SK-N-SH (cell line): ENCODE data around the gene PYGO2. TPM values are rescaled to one million over a fixed set of nuclear protein-coding genes. Genes with fewer than 3 reads are reported as not detected.

Experiments
- CTCF ChIA-PET: fragments of 300-600, 350-600 bp; formaldehyde crosslinking; extraction: SDS; loops from one replicate; lab custom pipeline; 2021; lab: Yijun Ruan, JAX
- POLR2A ChIA-PET: fragments of 350-600 bp; sonication (Branson Sonifier 250); formaldehyde crosslinking; extraction: SDS; loops from one replicate; lab custom pipeline; 2020; ENCODE audit warnings: antibody characterized with exemption, inconsistent platforms; lab: Yijun Ruan, JAX
- DNase-seq: peaks from one replicate; pipeline ENCODE4 v3.0.0; 2012
- H2AFZ ChIP-seq: fragments of 200-600 bp; sonication (generic); 2 replicates; pipeline ENCODE4 v1.8.1; 2016; ENCODE audit warnings: antibody characterized with exemption, mild to moderate bottlenecking, low read depth
- H3F3A ChIP-seq: fragments of 200-600 bp; sonication (generic); replicated peaks from 2 replicates; pipeline ENCODE3; 2016; ENCODE audit warnings: antibody characterized with exemption, mild to moderate bottlenecking; ENCODE audit not compliant: insufficient read depth
- H3K27ac ChIP-seq, 2 experiments: fragments of 200-500 bp in 1 of 2; fragments of 200-600 bp in 1 of 2; sonication (Bioruptor generic) in 1 of 2; sonication (generic), shearing (Covaris generic) in 1 of 2; 2 replicates each; pipeline versions ENCODE4 v1.5.1 to v1.6.1; 2014 to 2016; ENCODE audit warnings: low read depth in 2 of 2, inconsistent platforms in 1 of 2, low read length in 1 of 2, mild to moderate bottlenecking in 1 of 2, mixed read lengths in 1 of 2
- H3K27me3 ChIP-seq: fragments of 200-600 bp; sonication (generic), shearing (Covaris generic); 2 replicates; pipeline ENCODE4 v1.6.1; 2016; ENCODE audit warnings: mixed run types; ENCODE audit not compliant: insufficient read depth
- H3K36me3 ChIP-seq, 2 experiments: fragments of 200-500 bp in 1 of 2; fragments of 200-600 bp in 1 of 2; sonication (Bioruptor generic) in 1 of 2; sonication (generic) in 1 of 2; replicated peaks in 1 of 2; 2 replicates each; pipeline versions ENCODE3 to v1.5.1; 2014 to 2016; ENCODE audit warnings: low read length in 1 of 2, mild to moderate bottlenecking in 1 of 2; ENCODE audit not compliant: insufficient read depth in 2 of 2, control insufficient read depth in 1 of 2
- H3K4me1 ChIP-seq, 2 experiments: fragments of 200-500 bp in 1 of 2; fragments of 200-600 bp in 1 of 2; sonication (Bioruptor generic) in 1 of 2; sonication (generic), shearing (Covaris generic) in 1 of 2; 2 replicates each; pipeline versions ENCODE4 v1.5.1 to v1.6.1; 2014 to 2016; ENCODE audit warnings: low read depth in 1 of 2, low read length in 1 of 2, mixed run types in 1 of 2; ENCODE audit not compliant: insufficient read depth in 2 of 2, control insufficient read depth in 1 of 2
- H3K4me2 ChIP-seq: fragments of 200-600 bp; sonication (generic), shearing (Covaris generic); 2 replicates; pipeline ENCODE4 v1.6.1; 2017; ENCODE audit warnings: mixed run types
- H3K4me3 ChIP-seq, 2 experiments: fragments of 200-500 bp in 1 of 2; fragments of 200-600 bp in 1 of 2; sonication (Bioruptor generic) in 1 of 2; sonication (generic), shearing (Covaris generic) in 1 of 2; 2 replicates each; pipeline versions ENCODE4 v1.5.1 to v1.8.1; 2014 to 2016; ENCODE audit warnings: low read depth in 2 of 2, inconsistent platforms in 1 of 2, low read length in 1 of 2, mild to moderate bottlenecking in 1 of 2, mixed read lengths in 1 of 2, moderate library complexity in 1 of 2
- H3K79me2 ChIP-seq: fragments of 200-600 bp; sonication (generic); 2 replicates; pipeline ENCODE4 v1.8.1; 2017; ENCODE audit warnings: mild to moderate bottlenecking; ENCODE audit not compliant: insufficient read depth
- H3K9ac ChIP-seq: fragments of 200-600 bp; sonication (generic); 2 replicates; pipeline ENCODE4 v1.6.1; 2017; ENCODE audit warnings: mixed run types
- H3K9me2 ChIP-seq: fragments of 200-600 bp; sonication (generic); 2 replicates; pipeline ENCODE4 v1.6.1; 2017; ENCODE audit warnings: mixed run types
- H3K9me3 ChIP-seq: fragments of 200-600 bp; sonication (generic); 2 replicates; pipeline ENCODE4 v1.6.1; 2017; ENCODE audit warnings: mixed run types, mild to moderate bottlenecking, moderate library complexity
- H4K20me1 ChIP-seq: fragments of 200-600 bp; sonication (generic); 2 replicates; pipeline ENCODE4 v1.6.1; 2017; ENCODE audit warnings: mild to moderate bottlenecking, mixed run types; ENCODE audit not compliant: insufficient read depth
- CTCF ChIP-seq: fragments of 200-600 bp; sonication (generic); IDR thresholded peaks from 2 replicates; pipeline ENCODE4 v1.6.1; 2017; ENCODE audit warnings: antibody characterized with exemption, mild to moderate bottlenecking, moderate library complexity
- ELF1 ChIP-seq: IDR thresholded peaks from 2 replicates; pipeline ENCODE4 v1.4.0; 2012
- EP300 ChIP-seq, 2 experiments: IDR thresholded peaks; 2 replicates each; pipeline versions ENCODE4 v1.4.0 to v1.6.1; 2012; ENCODE audit warnings: borderline replicate concordance in 1 of 2, low read depth in 1 of 2, low read length in 1 of 2
- EZH2phosphoT487 ChIP-seq: fragments of 200-600 bp; sonication (generic); IDR thresholded peaks from 2 replicates; pipeline ENCODE4 v1.6.1; 2017; ENCODE audit warnings: low read depth, mixed run types, mild to moderate bottlenecking, antibody characterized with exemption, moderate library complexity, borderline replicate concordance
- FOXJ3 ChIP-seq: sonication (generic); formaldehyde crosslinking; IDR thresholded peaks from 2 replicates; pipeline ENCODE4 v1.5.1; 2020; ENCODE audit warnings: mild to moderate bottlenecking, missing genetic modification reagents
- GATA2 ChIP-seq: sonication (generic); formaldehyde crosslinking; IDR thresholded peaks from 2 replicates; pipeline ENCODE4 v1.5.0; 2020; ENCODE audit warnings: mild to moderate bottlenecking, missing genetic modification reagents
- MEF2A ChIP-seq: IDR thresholded peaks from 2 replicates; pipeline ENCODE4 v1.4.0; 2012; ENCODE audit warnings: low read depth, borderline replicate concordance
- MXI1 ChIP-seq: IDR thresholded peaks from 2 replicates; pipeline ENCODE4 v1.6.1; 2012; ENCODE audit warnings: mild to moderate bottlenecking, low read depth, low read length, improper control_type of control experiment
- NRF1 ChIP-seq: IDR thresholded peaks from 2 replicates; pipeline ENCODE4 v1.6.1; 2012; ENCODE audit warnings: low read depth, mild to moderate bottlenecking, low read length
- SIN3A ChIP-seq: IDR thresholded peaks from 2 replicates; pipeline ENCODE4 v1.6.1; 2012; ENCODE audit warnings: low read depth, mild to moderate bottlenecking, low read length, moderate library complexity, borderline replicate concordance
- SMC3 ChIP-seq: IDR thresholded peaks from 2 replicates; pipeline ENCODE4 v1.6.1; 2012; ENCODE audit warnings: low read depth, low read length, improper control_type of control experiment
- TAF1 ChIP-seq: IDR thresholded peaks from 2 replicates; pipeline ENCODE4 v1.6.1; 2012; ENCODE audit warnings: low read depth, mild to moderate bottlenecking, low read length, moderate library complexity, borderline replicate concordance
- YY1 ChIP-seq: IDR thresholded peaks from 2 replicates; pipeline ENCODE4 v1.4.0; 2012; ENCODE audit warnings: low read depth, mild to moderate bottlenecking
- ZBTB33 ChIP-seq: IDR thresholded peaks from 2 replicates; pipeline ENCODE4 v1.4.0; 2012; ENCODE audit warnings: low read depth, borderline replicate concordance
- WGBS: methylation state at CpG from one replicate; pipeline ENCODE4 v1.1.6; 2017; ENCODE audit warnings: low lambda C conversion rate; 5-methylcytosine and 5-hydroxymethylcytosine counted together
- polyA plus RNA-seq, 3 experiments: library from polyadenylated mRNA; depleted of rRNA; stranded (reverse); fragments of >200 nt; gene quantifications; 2 replicates each; pipeline ENCODE4 v1.2.3, GENCODE V29; 2012
- TF ChIP-seq, protein P1 (sequence below): fragments of 150-350 bp; IDR thresholded peaks from 2 replicates; pipeline ENCODE4 v1.6.1; 2016; ENCODE audit warnings: mild to moderate bottlenecking, low read depth, low read length
- TF ChIP-seq, protein P2 (sequence below): fragments of 150-350 bp; IDR thresholded peaks from 2 replicates; pipeline ENCODE4 v1.6.1; 2017; ENCODE audit warnings: antibody characterized with exemption, low read length, low read depth, borderline replicate concordance

The PYGO2 gene
- polyA plus RNA-seq, 1 of the 3 experiments (the other 2 are of a cell fraction), result 23.3 TPM

DNA sequence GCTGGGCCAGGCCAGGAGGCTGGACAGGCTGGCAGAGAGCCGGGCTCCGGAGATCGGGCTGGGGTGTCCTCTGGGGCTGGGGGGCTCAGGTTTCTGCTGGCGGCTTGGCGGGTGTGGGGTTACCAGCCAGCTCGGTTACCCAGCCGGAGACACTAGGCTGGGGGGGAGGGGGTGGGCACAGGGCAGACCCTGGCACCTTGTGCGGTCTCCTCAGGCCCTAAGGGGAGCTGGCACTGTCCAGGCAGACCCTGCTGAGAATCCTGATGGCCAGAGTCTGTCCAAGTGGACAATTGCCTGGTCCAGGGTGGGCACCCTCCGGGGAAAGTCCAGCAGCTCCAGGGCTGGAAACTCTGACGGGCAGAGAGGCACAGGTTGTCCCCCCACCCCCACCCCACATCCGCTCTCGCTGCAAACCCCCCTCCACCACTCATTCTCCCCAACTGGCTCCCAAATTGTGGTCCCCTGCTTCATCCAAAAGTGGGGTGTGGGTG is 47.7 kb upstream of the PYGO2 start (continued):
- no peak for TF ChIP-seq SIN3A
- TF ChIP-seq, protein P1, sequence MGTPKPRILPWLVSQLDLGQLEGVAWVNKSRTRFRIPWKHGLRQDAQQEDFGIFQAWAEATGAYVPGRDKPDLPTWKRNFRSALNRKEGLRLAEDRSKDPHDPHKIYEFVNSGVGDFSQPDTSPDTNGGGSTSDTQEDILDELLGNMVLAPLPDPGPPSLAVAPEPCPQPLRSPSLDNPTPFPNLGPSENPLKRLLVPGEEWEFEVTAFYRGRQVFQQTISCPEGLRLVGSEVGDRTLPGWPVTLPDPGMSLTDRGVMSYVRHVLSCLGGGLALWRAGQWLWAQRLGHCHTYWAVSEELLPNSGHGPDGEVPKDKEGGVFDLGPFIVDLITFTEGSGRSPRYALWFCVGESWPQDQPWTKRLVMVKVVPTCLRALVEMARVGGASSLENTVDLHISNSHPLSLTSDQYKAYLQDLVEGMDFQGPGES, result no peak
- no peak for TF ChIP-seq CTCF
- TF ChIP-seq MXI1, result no peak

- Histone ChIP-seq H4K20me1 (peaks cover 3% of the 10 kb centered on the region; the same call in 1 of the 2 replicates), H3F3A (peaks cover 8% of the 10 kb centered on the region), H3K9me3 (no peaks in the 10 kb centered on the region), H2AFZ (no peak overlapping the region), H3K36me3 (peaks cover 0 to 5% of the 10 kb centered on the region in 2 experiments), H3K9me2 (no peaks in the 10 kb centered on the region), H3K9ac (no peak overlapping the region), H3K4me1 (peaks cover 10 to 28% of the 10 kb centered on the region in 2 experiments), H3K4me3 (no peak overlapping the region), H3K27ac (no peak overlapping the region), H3K79me2 (peaks cover 27% of the 10 kb centered on the region), H3K4me2 (no peak overlapping the region), H3K27me3 (no peaks in the 10 kb centered on the region)
- CTCF ChIA-PET, result interaction anchor here (1.1 to 4.4 kb wide), 6 partner anchors 8 to 83 kb away, joined by 3 to 37 read pairs (median 6); partner anchors contain the start of gene ADAM15
- DNase-seq, result no peak
- TF ChIP-seq YY1, result no peak
- TF ChIP-seq SMC3, result no peak
- WGBS, result 90% methylated on average over 13 of the region's 16 CpGs
- POLR2A ChIA-PET, result no interaction called here
Measured at GRCh38 chr1:155008015-155008941, 46.7 kb upstream of the PYGO2 start.

- H3K4me2 ChIP-seq, result no peak overlapping the region
- 97% methylated on average over 4 of the region's 6 CpGs for WGBS
- no peak for TF ChIP-seq ZBTB33
- no peak for TF ChIP-seq YY1
- TF ChIP-seq, protein P2, sequence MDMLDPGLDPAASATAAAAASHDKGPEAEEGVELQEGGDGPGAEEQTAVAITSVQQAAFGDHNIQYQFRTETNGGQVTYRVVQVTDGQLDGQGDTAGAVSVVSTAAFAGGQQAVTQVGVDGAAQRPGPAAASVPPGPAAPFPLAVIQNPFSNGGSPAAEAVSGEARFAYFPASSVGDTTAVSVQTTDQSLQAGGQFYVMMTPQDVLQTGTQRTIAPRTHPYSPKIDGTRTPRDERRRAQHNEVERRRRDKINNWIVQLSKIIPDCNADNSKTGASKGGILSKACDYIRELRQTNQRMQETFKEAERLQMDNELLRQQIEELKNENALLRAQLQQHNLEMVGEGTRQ, result no peak
- no peak for TF ChIP-seq FOXJ3 (CRISPR knock-in tag)
- no peak for TF ChIP-seq EZH2phosphoT487
- no peak for TF ChIP-seq EP300 (IDR thresholded peaks at IDR 0.05; ENCODE audit: borderline replicate concordance in 1 of 2, low read depth in 1 of 2, low read length in 1 of 2)
- TF ChIP-seq ELF1, result no peak
- TF ChIP-seq GATA2 (CRISPR knock-in tag), result no peak
- TF ChIP-seq NRF1, result no peak
- TF ChIP-seq SIN3A, result no peak
- no peak for TF ChIP-seq MEF2A
- no peak for TF ChIP-seq TAF1
Measured at GRCh38 chr1:155007251-155007828, 45.8 kb upstream of the PYGO2 start.

More at GRCh38 chr1:155007251-155007828, 45.8 kb upstream of the PYGO2 start:
- no peak overlapping the region for H3K4me3 ChIP-seq
- ChIA-PET CTCF (interaction anchor here (1.1 to 4.4 kb wide), 7 partner anchors 8 to 84 kb away, joined by 3 to 37 read pairs (median 6); partner anchors contain the start of gene ADAM15), POLR2A (no interaction called here)
- no peaks in the 10 kb centered on the region for H3K27me3 ChIP-seq
- H3K36me3 ChIP-seq, result peaks cover 0 to 5% of the 10 kb centered on the region in 2 experiments
- H3K27ac ChIP-seq, result no peak overlapping the region
- H3F3A ChIP-seq, result peaks cover 8% of the 10 kb centered on the region
- no peak overlapping the region for H3K9ac ChIP-seq
- no peak overlapping the region for H2AFZ ChIP-seq
- no peaks in the 10 kb centered on the region for H3K9me3 ChIP-seq
- peaks cover 3% of the 10 kb centered on the region; the same call in 1 of the 2 replicates for H4K20me1 ChIP-seq
- H3K4me1 ChIP-seq, result peaks cover 10 to 27% of the 10 kb centered on the region in 2 experiments
- DNase-seq, result no peak
- no peaks in the 10 kb centered on the region for H3K9me2 ChIP-seq
- peaks cover 33% of the 10 kb centered on the region for H3K79me2 ChIP-seq
